ENCODE data around the gene TNRC6A. TPM values are rescaled to one million over a fixed set of nuclear protein-coding genes. Genes with fewer than 3 reads are reported as not detected.

TNRC6A gene
- total and polyA plus RNA-seq, 2 of the 13 experiments (the other 11 are each of a cell fraction or from before 2014, with no cell fraction given), result 30.9 to 43.6 TPM

- CTCF ChIA-PET (ENCODE audit: low intra/inter-chr PET ratio, low total read pairs), result no interaction called here
- ATAC-seq, result no peak
- no TSS peak for BruUV-seq (replicated peaks)
- Histone ChIP-seq H3K4me1 (ENCODE audit: insufficient read depth, low read length) (peaks cover 24% of the 10 kb centered on the region), H3K27ac (ENCODE audit: extremely low read length, insufficient read depth, low read length) (no peak overlapping the region), H2AFZ (ENCODE audit: low read length) (no peak overlapping the region), H4K20me1 (ENCODE audit: insufficient read depth, low read length) (no peaks in the 10 kb centered on the region), H3K79me2 (ENCODE audit: insufficient read depth, low read length) (no peaks in the 10 kb centered on the region), H3K4me3 (replicated peaks in 1 of 3; ENCODE audit: insufficient read depth in 1 of 3, low read depth in 2 of 3, low read length in 3 of 3) (no peak overlapping the region), H3K4me2 (ENCODE audit: low read depth, low read length) (no peak overlapping the region), H3K27me3 (ENCODE audit: control insufficient read depth in 1 of 2, insufficient read depth in 2 of 2, low read length in 2 of 2) (0 out of 5 replicates have a peak, but pooled peaks cover 0 to 6% of the 10 kb centered on the region in 2 experiments), H3K36me3 (replicated peaks in 1 of 2; ENCODE audit: control insufficient read depth in 1 of 2, insufficient read depth in 2 of 2, low read length in 2 of 2) (no peaks in the 10 kb centered on the region), H3K9ac (ENCODE audit: insufficient read depth, low read depth, low read length) (no peak overlapping the region), H3K9me3 (ENCODE audit: low read length) (no peaks in the 10 kb centered on the region)
- no peak for FAIRE-seq
- no peak for DNase-seq (ENCODE audit: low spot score)
- in situ Hi-C loops (cut with HindIII; ENCODE audit: extremely low pct_ligation_motif_present, low pct_unique_long_range_greater_than_20kb) (no loop called here), intact Hi-C loops (cut with micrococcal nuclease; ENCODE audit: unreplicated experiment) (no loop called here)
- POLR2A ChIA-PET, result no interaction called here
- TF ChIP-seq, protein P1, sequence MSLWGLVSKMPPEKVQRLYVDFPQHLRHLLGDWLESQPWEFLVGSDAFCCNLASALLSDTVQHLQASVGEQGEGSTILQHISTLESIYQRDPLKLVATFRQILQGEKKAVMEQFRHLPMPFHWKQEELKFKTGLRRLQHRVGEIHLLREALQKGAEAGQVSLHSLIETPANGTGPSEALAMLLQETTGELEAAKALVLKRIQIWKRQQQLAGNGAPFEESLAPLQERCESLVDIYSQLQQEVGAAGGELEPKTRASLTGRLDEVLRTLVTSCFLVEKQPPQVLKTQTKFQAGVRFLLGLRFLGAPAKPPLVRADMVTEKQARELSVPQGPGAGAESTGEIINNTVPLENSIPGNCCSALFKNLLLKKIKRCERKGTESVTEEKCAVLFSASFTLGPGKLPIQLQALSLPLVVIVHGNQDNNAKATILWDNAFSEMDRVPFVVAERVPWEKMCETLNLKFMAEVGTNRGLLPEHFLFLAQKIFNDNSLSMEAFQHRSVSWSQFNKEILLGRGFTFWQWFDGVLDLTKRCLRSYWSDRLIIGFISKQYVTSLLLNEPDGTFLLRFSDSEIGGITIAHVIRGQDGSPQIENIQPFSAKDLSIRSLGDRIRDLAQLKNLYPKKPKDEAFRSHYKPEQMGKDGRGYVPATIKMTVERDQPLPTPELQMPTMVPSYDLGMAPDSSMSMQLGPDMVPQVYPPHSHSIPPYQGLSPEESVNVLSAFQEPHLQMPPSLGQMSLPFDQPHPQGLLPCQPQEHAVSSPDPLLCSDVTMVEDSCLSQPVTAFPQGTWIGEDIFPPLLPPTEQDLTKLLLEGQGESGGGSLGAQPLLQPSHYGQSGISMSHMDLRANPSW (CRISPR knock-in tag; IDR thresholded peaks at IDR 0.05; ENCODE audit: borderline replicate concordance), result no peak
- TF ChIP-seq ZNF121 (CRISPR knock-in tag; IDR thresholded peaks at IDR 0.05) (peak; percentile 86), ZFP36 (IDR thresholded peaks at IDR 0.05; ENCODE audit: borderline replicate concordance, low read depth, low read length, partially characterized antibody) (peak; percentile 66), ZNF460 (CRISPR knock-in tag; IDR thresholded peaks at IDR 0.05; ENCODE audit: borderline replicate concordance) (peak; percentile 14; the same call in 1 of the 2 replicates), ISL2 (CRISPR knock-in tag; IDR thresholded peaks at IDR 0.05) (no peak), CEBPB (IDR thresholded peaks at IDR 0.05; ENCODE audit: borderline replicate concordance, low read depth, low read length) (peak; percentile 17; the same call in 1 of the 2 replicates)
- WGBS (ENCODE audit: low lambda C conversion rate), result 70% methylated on average over 7 of the region's 7 CpGs
Observed at GRCh38 chr16:24699151-24699723, 30.2 kb upstream of the TNRC6A start.
